Caco-2 (cell line): ENCODE results near the gene CCDC134. TPM values are rescaled to one million over a fixed set of nuclear protein-coding genes. Genes with fewer than 3 reads are reported as not detected.

ENCODE experiments used
- Bru-seq: library from RNA; stranded (reverse); fragments of 400-500 nt; gene quantifications from one replicate; lab custom pipeline; 2021; lab: Mats Ljungman, UMichigan
- BruChase-seq, 2 experiments: library from RNA; stranded (reverse); fragments of 400-500 nt; gene quantifications; one replicate each; lab custom pipeline; 2021; lab: Mats Ljungman, UMichigan
- BruUV-seq: library from RNA; stranded (reverse); fragments of 400-500 nt; replicated peaks from 2 replicates; lab custom pipeline; 2021; lab: Mats Ljungman, UMichigan
- CTCF ChIA-PET: fragments of 300-600 bp; sonication (Branson Sonifier 250); formaldehyde crosslinking; loops from one replicate; lab custom pipeline; 2022; ENCODE audit warnings: antibody characterized with exemption; lab: Charles Lee
- POLR2A ChIA-PET: fragments of 300-600 bp; sonication (Branson Sonifier 250); formaldehyde crosslinking; loops from one replicate; lab custom pipeline; 2022; ENCODE audit warnings: antibody characterized with exemption; lab: Charles Lee
- DNase-seq, 2 experiments: peaks; one replicate each; pipeline versions ENCODE4 v3.0.0 to v3.0.0-alpha.2; 2020 to 2022
- H3K27me3 ChIP-seq: replicated peaks from 2 replicates; pipeline ENCODE4 v1.6.0; 2011; ENCODE audit warnings: low read length; ENCODE audit not compliant: control insufficient read depth, insufficient read depth
- H3K36me3 ChIP-seq: 2 replicates; pipeline ENCODE4 v1.5.1; 2011; ENCODE audit warnings: low read length; ENCODE audit not compliant: control insufficient read depth, insufficient read depth
- H3K4me1 ChIP-seq: fragments of 250-450 bp; sonication (Bioruptor Pico); 2 replicates; pipeline ENCODE4 v1.5.1; 2020; ENCODE audit warnings: mild to moderate bottlenecking
- H3K4me3 ChIP-seq: 2 replicates; pipeline ENCODE4 v1.5.1; 2011; ENCODE audit warnings: low read depth, mild to moderate bottlenecking, control low read depth, low read length
- H3K9me3 ChIP-seq: fragments of 250-450 bp; sonication (Bioruptor Pico); 2 replicates; pipeline ENCODE4 v1.5.1; 2020; ENCODE audit warnings: mild to moderate bottlenecking, moderate library complexity
- H3K27ac Mint-ChIP-seq: one replicate; pipeline ENCODE4 v1.8.0; 2022; ENCODE audit warnings: mixed read lengths; ENCODE audit not compliant: unreplicated experiment
- H3K27me3 Mint-ChIP-seq: one replicate; pipeline ENCODE4 v1.8.0; 2022; ENCODE audit warnings: mixed read lengths; ENCODE audit not compliant: insufficient read depth, unreplicated experiment
- H3K36me3 Mint-ChIP-seq: one replicate; pipeline ENCODE4 v1.8.0; 2022; ENCODE audit warnings: mild to moderate bottlenecking, mixed read lengths; ENCODE audit not compliant: insufficient read depth, unreplicated experiment
- H3K4me1 Mint-ChIP-seq: one replicate; pipeline ENCODE4 v1.8.0; 2022; ENCODE audit warnings: low read depth, mixed read lengths; ENCODE audit not compliant: unreplicated experiment
- H3K4me3 Mint-ChIP-seq: one replicate; pipeline ENCODE4 v1.8.0; 2022; ENCODE audit warnings: mild to moderate bottlenecking, moderate library complexity, mixed read lengths; ENCODE audit not compliant: unreplicated experiment
- H3K9me3 Mint-ChIP-seq: one replicate; pipeline ENCODE4 v1.8.0; 2022; ENCODE audit warnings: mixed read lengths; ENCODE audit not compliant: unreplicated experiment
- intact Hi-C: fragments of 100-400 bp; cut with micrococcal nuclease; formaldehyde crosslinking; loops from one replicate; pipeline ENCODE4 v1.10.0; 2022; ENCODE audit not compliant: unreplicated experiment
- long read RNA-seq: library from polyadenylated mRNA; stranded (forward); transcript quantifications from one replicate; pipeline ENCODE4 v2.0.0, GENCODE V29; 2022
- total RNA-seq: library from RNA; stranded (reverse); gene quantifications from 2 replicates; pipeline ENCODE4 v1.2.3, GENCODE V29; 2022
- TF ChIP-seq, protein P1 (sequence below), 2 experiments: fragments of 200-600 bp in 1 of 2; IDR thresholded peaks; 1 replicate in 1 of 2; 2 replicates in 1 of 2; pipeline versions ENCODE4 v1.5.1 to v1.8.0; 2011 to 2022; ENCODE audit warnings: antibody characterized with exemption in 1 of 2, control low read depth in 1 of 2, inconsistent platforms in 1 of 2, low read depth in 1 of 2, low read length in 1 of 2, mild to moderate bottlenecking in 1 of 2, moderate library complexity in 1 of 2; ENCODE audit not compliant: insufficient read depth in 1 of 2, severe bottlenecking in 1 of 2, unreplicated experiment in 1 of 2

The CCDC134 gene
- total RNA-seq (24.3 and 24.8 TPM in 2 replicates), Bru-seq, nascent RNA (percentile 67 among the genes with signal in this experiment), BruChase-seq, experiment 1, labeled RNA remaining after a 2-hour chase (percentile 69 among the genes with signal in this experiment), BruChase-seq, experiment 2, labeled RNA remaining after a 6-hour chase (percentile 72 among the genes with signal in this experiment)
- long read RNA-seq, transcript CCDC134-201 (7 exons, 1,270 nt), result major isoform, 14 of 19 reads
- long read RNA-seq, partial matches to known transcripts, result 0 of 19 reads
- long read RNA-seq, other reads (novel, unspliced or antisense), result 5 of 19 reads

DNA sequence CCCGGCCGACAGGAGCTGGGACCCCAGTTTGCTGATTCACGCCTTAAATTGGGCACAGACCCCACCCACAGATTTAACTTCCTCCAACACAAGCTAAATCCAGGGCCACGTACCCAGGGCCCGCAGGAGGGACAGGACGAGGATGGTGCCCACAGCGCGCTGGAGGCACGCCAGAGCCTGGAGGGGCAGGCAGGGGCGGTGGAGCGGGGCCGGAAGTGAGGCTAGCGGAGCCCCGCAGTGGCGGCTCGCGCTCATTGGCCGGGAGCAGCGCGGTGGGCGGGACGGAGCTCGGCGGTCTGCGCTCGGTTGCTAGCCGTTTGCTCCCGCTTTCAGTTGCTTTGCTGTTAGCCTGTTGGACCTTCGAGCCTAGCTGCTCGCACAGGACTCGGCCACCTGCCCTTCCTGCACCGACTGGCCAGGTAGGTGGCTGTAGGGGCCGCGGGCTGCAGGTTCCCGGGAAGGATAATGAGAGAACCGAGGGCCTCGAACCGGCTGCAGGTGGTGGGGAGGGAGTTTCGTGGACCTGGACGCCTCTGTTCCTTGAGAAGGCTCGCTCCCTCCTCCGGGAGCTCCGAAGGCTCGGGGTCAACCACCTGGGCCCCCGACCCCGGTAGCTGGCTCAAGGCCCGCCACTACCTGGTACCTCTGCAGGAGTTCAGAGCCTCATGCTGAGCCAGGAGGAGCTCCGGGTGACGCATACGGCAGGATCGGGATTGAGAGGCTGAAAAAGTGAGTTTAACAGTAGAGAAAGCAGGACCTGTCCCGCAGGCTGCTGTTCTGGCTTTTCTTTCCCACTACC, at the start of gene CCDC134:
Gene CCDC134, plus strand, starts transcription at position 332 of the 799 bp plus-strand sequence. CDS start 8,212 bp downstream, outside the sequence.
- intact Hi-C loops, result loop anchor here (1.0 kb wide), 2 partner anchors 44 to 54 kb away; no protein-coding TSS in a partner anchor
- DNase-seq, result peak; percentile 88 to 93
- Mint-ChIP-seq H3K9me3 (no peaks in the 10 kb centered on the region), H3K4me1 (peaks cover 7% of the 10 kb centered on the region), H3K36me3 (peaks cover 9% of the 10 kb centered on the region), H3K27me3 (no peaks in the 10 kb centered on the region), H3K4me3 (peak within 1 kb of the TSS; percentile 89), H3K27ac (peak within 1 kb of the TSS; percentile 91)
- Histone ChIP-seq H3K36me3 (no peaks in the 10 kb centered on the region), H3K4me3 (peak within 1 kb of the TSS; percentile 82), H3K4me1 (peaks cover 6% of the 10 kb centered on the region; the same call in 1 of the 2 replicates), H3K27me3 (no peaks in the 10 kb centered on the region), H3K9me3 (no peaks in the 10 kb centered on the region)
- TF ChIP-seq, protein P1, sequence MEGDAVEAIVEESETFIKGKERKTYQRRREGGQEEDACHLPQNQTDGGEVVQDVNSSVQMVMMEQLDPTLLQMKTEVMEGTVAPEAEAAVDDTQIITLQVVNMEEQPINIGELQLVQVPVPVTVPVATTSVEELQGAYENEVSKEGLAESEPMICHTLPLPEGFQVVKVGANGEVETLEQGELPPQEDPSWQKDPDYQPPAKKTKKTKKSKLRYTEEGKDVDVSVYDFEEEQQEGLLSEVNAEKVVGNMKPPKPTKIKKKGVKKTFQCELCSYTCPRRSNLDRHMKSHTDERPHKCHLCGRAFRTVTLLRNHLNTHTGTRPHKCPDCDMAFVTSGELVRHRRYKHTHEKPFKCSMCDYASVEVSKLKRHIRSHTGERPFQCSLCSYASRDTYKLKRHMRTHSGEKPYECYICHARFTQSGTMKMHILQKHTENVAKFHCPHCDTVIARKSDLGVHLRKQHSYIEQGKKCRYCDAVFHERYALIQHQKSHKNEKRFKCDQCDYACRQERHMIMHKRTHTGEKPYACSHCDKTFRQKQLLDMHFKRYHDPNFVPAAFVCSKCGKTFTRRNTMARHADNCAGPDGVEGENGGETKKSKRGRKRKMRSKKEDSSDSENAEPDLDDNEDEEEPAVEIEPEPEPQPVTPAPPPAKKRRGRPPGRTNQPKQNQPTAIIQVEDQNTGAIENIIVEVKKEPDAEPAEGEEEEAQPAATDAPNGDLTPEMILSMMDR (IDR thresholded peaks at IDR 0.05; ENCODE audit: insufficient read depth in 1 of 2, low read depth in 1 of 2, low read length in 1 of 2, severe bottlenecking in 1 of 2, unreplicated experiment in 1 of 2), result no peak
- CTCF ChIA-PET, result interaction anchor here (0.5 to 4.1 kb wide), 9 partner anchors 18 to 408 kb away, joined by 3 to 71 read pairs (median 6); partner anchors contain the start of gene CENPM
- BruUV-seq, result no TSS peak
- POLR2A ChIA-PET, result interaction anchor here (0.5 to 2.3 kb wide), 17 partner anchors 12 to 332 kb away, joined by 3 to 27 read pairs (median 4); partner anchors contain the start of genes ACO2, CENPM, PHF5A and PMM1

DNA sequence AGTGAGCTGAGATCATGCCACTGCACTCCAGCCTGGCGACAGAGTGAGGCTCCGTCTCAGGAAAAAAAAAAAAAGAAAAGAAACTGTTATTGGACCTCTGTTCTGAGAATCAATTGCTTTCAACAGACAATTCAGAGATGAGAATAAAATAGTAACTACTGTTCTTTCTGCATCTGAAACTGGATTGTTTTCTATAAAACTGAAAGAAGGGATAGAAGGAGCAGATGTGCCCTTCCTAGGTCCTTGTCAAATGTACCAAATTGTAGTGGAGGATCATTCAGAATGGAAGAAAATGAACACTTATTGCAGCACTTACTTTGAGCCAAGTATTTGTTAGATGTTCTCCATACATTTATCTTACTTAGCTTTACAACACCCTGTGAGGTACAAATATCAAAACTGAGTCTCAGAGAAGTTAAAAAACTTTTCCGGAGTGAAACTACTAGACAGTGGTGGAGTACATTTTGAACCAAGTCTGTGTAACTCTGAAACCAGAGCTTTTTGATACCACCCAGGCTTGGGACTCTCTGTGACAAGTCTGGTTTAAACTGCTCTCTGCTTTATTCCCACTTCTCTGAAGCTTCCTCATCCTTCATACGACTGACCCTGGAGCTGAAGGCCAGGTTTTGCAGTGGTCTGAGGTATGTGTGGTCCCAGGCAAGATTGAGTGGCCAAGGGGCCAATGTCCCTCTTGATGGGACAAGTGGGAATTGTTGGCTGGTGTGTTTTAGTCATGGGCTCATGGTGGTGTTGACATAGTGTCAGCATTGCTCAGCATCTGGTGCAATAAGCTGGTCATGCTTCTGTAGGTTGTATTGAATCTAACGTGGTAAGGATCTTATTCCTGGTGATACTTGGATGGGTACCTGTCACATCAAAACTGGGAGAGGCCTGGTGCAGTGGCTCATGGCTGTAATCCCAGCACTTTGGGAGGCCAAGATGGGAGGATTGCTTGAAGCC, 48.2 kb upstream of the CCDC134 start:
- POLR2A ChIA-PET, result no interaction called here

More for the DNA sequence above, 48.2 kb upstream of the CCDC134 start:
- no peaks in the 10 kb centered on the region for H3K4me1 ChIP-seq
- no TSS peak for BruUV-seq
- Mint-ChIP-seq H3K4me1 (no peaks in the 10 kb centered on the region), H3K27me3 (no peaks in the 10 kb centered on the region), H3K27ac (no peak overlapping the region), H3K9me3 (no peaks in the 10 kb centered on the region), H3K4me3 (no peak overlapping the region), H3K36me3 (no peaks in the 10 kb centered on the region)
- CTCF ChIA-PET, result interaction anchor here (0.6 to 1.2 kb wide), 2 partner anchors 55 to 188 kb away, joined by 3 to 5 read pairs; no protein-coding TSS in a partner anchor
- intact Hi-C loops, result no loop called here
- H3K9me3 ChIP-seq, result no peaks in the 10 kb centered on the region
- H3K4me3 ChIP-seq, result no peak overlapping the region
- H3K36me3 ChIP-seq, result no peaks in the 10 kb centered on the region
- DNase-seq, result peak in 1 of 2 experiments; percentile 11
- TF ChIP-seq, protein P1 (IDR thresholded peaks at IDR 0.05; ENCODE audit: insufficient read depth in 1 of 2, low read depth in 1 of 2, low read length in 1 of 2, severe bottlenecking in 1 of 2, unreplicated experiment in 1 of 2), result no peak
- H3K27me3 ChIP-seq, result no peaks in the 10 kb centered on the region
